G401.6 (cell line): ENCODE measurements around the gene SNX22.

Experiments
- FAIRE-seq: peaks from 2 replicates; lab custom pipeline; 2012; peaks lifted over from hg19 to GRCh38; lab: Jason Lieb, UNC

SNX22 gene

DNA sequence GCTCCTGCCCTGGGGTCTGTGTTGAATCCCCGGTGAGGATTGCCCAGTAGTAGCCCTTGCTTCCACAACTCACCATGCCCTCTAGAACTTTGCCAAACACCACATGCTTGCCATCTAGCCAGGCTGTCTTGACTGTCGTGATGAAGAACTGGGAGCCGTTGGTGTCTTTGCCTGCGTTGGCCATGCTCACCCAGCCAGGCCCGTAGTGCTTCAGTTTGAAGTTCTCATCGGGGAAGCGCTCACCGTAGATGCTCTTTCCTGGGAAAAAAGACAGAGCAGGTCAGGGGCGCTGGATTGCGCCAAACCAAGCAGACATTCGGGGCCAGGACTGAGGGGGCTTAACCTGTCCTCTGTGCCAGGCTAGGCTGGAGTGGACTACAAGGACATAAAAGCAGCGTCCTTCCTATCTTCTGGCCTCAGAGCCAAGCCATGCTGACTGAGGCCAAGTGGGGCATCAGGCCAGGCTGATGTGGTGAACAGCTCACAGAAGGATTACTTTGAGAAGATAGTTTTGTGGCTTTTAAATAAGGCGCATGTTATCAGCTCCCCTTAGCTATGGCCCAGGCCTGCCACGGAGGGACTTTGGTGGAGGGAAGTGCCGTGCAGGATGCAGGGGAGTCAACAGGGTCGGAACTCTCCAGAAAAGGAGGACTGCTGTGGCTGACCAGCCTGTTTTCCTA lies 5.3 kb downstream of the SNX22 start:
- no peak for FAIRE-seq

DNA sequence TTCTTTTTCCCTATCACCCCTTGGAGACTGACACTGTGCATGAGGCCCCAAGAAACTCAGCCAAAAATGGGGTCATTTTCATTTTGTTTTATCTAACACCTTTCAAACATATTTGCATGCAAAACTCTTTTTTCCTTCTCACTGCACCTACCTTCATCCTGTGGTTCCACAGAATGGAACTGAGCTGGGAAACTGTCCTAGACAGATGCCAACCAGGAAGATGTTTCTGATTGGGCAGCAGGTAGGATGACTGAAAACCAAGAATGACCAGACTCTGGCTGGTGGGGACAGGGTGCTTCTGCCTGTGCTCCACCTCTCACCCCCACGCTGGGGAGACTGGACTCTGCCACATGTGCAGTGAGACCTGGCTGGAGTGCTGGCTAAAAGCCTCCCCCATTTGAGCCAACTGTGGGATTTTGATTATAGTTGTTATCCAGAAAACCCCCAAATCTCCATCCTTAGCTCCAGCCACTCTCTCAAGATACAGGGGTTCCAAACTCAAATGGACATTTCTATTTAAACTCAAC lies 6.1 kb downstream of the SNX22 start:
- FAIRE-seq, result no peak

DNA sequence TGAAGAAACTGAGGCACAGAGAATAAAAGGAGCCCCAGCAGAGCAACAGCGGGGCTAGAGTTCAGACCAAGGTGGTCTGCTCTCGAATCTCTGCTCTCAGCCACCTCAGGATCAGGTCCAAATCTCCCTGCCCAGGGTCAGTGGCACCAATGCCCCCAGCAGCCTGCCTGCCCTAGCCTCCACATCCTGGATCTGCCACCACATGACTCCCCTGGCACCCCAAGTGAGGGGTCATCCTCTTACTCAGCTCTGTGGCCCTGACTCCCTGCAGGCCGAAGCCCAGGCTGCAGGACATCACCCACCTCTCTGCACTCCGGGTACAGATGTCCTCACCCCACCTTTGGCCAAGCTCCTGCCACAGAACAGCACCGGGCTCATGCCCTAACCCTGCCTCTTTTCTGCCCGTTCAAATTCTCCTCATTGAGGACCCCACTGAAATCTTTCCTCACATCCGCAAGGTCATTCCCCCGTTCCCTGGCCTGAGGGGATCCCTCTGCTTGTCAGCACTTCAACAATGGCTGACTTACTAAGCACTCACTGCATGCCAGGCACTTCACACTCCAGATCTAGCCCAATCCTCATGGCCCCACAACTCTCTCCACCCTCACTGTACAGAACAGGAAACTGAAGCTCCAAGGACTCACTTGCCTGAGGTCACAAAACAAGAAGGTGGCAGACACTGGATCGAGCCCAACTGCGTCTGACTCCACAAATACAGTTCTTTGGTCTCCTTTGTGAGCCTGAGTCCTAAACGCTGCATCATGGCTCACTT lies 7.0 kb downstream of the SNX22 start:
- no peak for FAIRE-seq

DNA sequence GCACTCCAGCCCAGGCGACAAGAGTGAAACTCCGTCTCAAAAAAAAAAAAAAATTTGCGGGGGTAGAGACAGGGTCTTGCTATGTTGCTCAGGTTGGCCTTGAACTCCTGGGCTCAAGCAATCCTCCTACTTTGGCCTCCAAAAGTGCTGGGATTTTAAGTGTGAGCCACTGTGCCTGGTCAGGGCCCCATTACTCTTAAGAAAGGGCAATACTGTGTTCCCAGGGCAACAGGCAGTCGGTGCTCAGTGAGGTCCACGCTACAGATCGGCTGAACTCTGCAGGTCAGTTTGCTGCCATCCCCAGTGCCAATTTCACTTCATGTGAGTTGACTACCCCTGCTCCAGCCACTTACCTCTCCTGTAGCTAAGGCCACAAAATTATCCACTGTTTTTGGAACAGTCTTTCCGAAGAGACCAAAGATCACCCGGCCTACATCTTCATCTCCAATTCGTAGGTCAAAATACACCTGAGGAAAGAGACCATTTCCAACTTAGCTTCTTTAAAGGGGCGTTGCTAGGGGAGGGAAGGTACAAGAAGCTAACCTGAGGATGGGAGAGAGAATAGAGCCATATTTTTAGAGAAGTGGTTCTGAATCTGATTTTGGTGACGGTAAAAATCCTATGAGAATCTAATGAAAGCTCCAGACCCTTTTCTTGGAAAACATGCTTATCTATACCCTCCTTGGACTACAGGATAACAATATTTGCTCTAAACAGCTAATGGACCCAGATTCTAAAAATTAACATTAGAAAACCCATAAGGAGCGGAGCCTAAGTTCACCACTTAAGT lies 10.4 kb downstream of the SNX22 start:
- no peak for FAIRE-seq

- FAIRE-seq, result no peak
Measured at GRCh38 chr15:64162478-64162868, 10.9 kb downstream of the SNX22 start.

DNA sequence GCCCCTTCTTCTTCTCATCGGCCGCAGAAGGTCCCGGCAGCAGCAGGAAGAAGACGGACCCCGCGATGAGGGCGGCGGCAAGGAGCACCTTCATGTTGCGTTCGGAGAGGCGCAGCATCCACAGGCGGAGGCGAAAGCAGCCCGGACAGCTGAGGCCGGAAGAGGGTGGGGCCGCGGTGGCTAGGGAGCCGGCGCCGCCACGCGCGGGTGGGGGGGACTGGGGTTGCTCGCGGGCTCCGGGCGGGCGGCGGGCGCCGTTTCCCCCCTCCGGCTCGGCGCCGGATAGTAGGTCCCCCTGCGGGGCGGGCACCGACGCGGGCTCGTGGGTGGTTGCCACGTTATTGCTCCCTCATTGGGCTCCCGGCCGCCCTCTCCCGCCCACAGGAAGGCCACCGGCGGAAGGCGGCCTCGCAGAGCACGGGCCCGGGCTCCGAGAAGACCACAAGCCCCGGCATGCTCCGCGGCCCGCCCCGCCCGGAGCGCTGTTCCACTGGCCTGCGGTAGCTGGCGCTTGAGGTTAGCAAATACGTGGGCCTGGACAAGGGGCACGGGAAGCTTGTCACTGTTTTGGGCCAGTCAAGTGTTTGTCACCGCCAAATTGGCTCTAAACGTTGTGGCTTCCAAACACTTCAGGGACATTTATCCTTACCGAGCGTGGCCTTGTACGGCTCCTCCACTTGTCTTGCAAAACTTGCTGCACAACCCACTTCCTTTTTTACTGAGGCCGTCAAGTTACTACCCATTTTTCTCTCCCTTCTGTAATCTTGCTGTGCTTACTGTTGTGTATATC lies 11.5 kb downstream of the SNX22 start, which contains the start of gene PPIB:
Gene PPIB, minus strand, starts transcription at position 154 of the 790 bp plus-strand sequence. Its CDS starts 36 bp downstream, at position 118.
- peak; percentile 86 for FAIRE-seq

GRCh38 chr15:64163659-64164362 lies 12.3 kb downstream of the SNX22 start:
- FAIRE-seq, result no peak

- no peak for FAIRE-seq
Measured at GRCh38 chr15:64164436-64164835, 12.9 kb downstream of the SNX22 start.

- no peak for FAIRE-seq
Measured at GRCh38 chr15:64166102-64166890, 14.8 kb downstream of the SNX22 start.

GRCh38 chr15:64180235-64180824 lies 28.8 kb downstream of the SNX22 start:
- no peak for FAIRE-seq

GRCh38 chr15:64182859-64183370 lies 31.4 kb downstream of the SNX22 start:
- no peak for FAIRE-seq

- FAIRE-seq, result no peak
Measured at GRCh38 chr15:64185146-64185911, 33.8 kb downstream of the SNX22 start.

GRCh38 chr15:64187396-64188191 lies 36.1 kb downstream of the SNX22 start:
- FAIRE-seq, result no peak

GRCh38 chr15:64191971-64192830 lies 40.7 kb downstream of the SNX22 start:
- FAIRE-seq, result no peak

- no peak for FAIRE-seq
Measured at GRCh38 chr15:64193971-64194370, 42.4 kb downstream of the SNX22 start.

DNA sequence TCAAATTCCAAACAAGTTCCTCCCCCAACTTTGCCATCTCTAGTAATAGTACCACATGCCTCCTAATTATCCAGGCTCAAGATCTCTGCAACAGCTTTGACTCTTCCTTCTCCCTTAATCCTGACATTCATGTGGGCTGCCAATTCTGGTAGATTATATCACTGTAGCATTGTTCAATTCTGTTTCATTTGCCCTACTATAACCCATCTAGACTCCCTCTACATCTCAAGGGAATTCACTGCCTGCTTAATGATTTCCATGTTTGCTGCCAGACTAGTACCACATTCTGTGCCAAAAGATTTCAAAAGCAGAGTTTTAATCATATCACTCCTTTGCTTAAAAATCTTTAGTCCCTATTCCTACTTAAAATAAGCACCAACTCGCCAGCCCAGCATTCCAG lies 45.9 kb downstream of the SNX22 start:
- no peak for FAIRE-seq

- no peak for FAIRE-seq
Measured at GRCh38 chr15:64205202-64205601, 53.7 kb downstream of the SNX22 start.
